Measurements from ENCODE around the gene ANKRD39. TPM values are rescaled to one million over a fixed set of nuclear protein-coding genes. Genes with fewer than 3 reads are reported as not detected.
A peak's percentile ranks its signal among the peaks of the same experiment; 100 is the strongest.
"Not testable (repeated sequence)": the region's sequence is repeated elsewhere in the genome, so short reads cannot be mapped to it uniquely, and the experiment has no call there.

ANKRD39 gene
- total RNA-seq, 2 donors from 2014 or later = 8.4 to 18.0 TPM

DNA sequence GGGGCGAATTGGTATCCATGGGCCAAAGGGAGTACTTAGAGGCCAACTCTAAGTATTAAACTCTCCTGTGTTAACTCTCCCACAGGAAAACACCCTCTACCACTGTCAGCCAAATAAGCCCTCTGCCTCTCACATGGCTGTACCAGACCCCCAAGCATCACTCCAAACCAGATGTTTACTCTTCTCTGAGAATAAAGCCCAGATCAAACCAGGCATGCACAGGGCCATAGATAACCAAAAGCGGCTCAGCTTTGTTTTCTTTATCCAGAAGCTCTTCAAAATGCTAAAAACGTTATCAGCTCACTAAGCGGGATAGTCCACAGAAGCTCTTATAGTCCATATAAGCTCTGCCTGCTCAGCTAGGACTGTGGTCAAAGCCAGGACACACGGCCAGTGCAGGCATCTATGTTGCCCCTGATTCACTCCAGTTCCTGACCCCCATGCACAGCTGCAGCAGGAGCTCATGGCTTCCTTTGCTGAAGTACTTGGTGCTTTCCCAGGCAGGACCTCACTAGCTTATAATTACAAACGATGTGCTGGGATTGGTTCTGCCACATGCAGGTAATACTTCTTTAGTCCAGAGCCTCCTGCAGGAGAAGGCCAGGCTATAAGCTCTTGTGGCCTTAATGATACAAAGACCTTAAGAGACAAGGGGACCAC lies 33.0 kb upstream of the ANKRD39 start:
- TF ChIP-seq, protein P1, sequence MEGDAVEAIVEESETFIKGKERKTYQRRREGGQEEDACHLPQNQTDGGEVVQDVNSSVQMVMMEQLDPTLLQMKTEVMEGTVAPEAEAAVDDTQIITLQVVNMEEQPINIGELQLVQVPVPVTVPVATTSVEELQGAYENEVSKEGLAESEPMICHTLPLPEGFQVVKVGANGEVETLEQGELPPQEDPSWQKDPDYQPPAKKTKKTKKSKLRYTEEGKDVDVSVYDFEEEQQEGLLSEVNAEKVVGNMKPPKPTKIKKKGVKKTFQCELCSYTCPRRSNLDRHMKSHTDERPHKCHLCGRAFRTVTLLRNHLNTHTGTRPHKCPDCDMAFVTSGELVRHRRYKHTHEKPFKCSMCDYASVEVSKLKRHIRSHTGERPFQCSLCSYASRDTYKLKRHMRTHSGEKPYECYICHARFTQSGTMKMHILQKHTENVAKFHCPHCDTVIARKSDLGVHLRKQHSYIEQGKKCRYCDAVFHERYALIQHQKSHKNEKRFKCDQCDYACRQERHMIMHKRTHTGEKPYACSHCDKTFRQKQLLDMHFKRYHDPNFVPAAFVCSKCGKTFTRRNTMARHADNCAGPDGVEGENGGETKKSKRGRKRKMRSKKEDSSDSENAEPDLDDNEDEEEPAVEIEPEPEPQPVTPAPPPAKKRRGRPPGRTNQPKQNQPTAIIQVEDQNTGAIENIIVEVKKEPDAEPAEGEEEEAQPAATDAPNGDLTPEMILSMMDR (IDR thresholded peaks at IDR 0.05) = no peak
- H3K4me1 ChIP-seq (ENCODE audit: control insufficient read depth in 1 of 2, low read depth in 2 of 2) = peaks cover 33 to 74% of the 10 kb centered on the region in 2 donors
- no peaks in the 10 kb centered on the region for H3K36me3 ChIP-seq
- peak overlapping the region; percentile 67 to 74 for H3K27ac ChIP-seq
- no peaks in the 10 kb centered on the region for H3K27me3 ChIP-seq (replicated peaks; ENCODE audit: insufficient read depth)
- DNase-seq (ENCODE audit: low spot score) (no peak), ATAC-seq (ENCODE audit: insufficient number of reproducible peaks, low FRiP score, low read depth) (no peak)
- H3K9me3 ChIP-seq = no peaks in the 10 kb centered on the region
- no peak overlapping the region for H3K4me3 ChIP-seq

DNA sequence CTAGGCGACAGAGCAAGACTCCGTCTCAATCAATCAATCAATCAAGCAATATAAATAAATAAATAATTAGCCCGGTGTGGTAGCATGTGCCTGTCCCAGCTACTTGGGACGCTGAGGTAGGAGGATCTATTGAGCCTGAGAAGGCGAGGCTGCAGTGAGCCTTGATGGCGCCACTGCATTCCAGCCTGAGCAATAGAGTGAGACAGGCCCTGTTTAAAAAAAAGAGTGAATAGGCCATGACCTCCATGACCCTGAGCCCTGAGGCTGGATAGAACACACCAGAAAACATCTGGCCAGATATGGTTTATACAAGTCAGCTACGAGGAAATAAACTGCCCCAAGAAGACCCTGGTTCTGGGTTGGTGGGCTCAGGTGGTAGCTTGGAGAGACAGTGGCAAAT lies 32.4 kb upstream of the ANKRD39 start:
- DNase-seq (ENCODE audit: low spot score) (no peak), ATAC-seq (ENCODE audit: insufficient number of reproducible peaks, low FRiP score, low read depth) (no peak)
- H3K4me3 ChIP-seq = no peak overlapping the region
- no peaks in the 10 kb centered on the region for H3K36me3 ChIP-seq
- peak overlapping the region; percentile 67 to 74 for H3K27ac ChIP-seq
- TF ChIP-seq, protein P1 (IDR thresholded peaks at IDR 0.05) = no peak
- no peaks in the 10 kb centered on the region for H3K27me3 ChIP-seq (replicated peaks; ENCODE audit: insufficient read depth)
- H3K9me3 ChIP-seq = no peaks in the 10 kb centered on the region
- peaks cover 33 to 69% of the 10 kb centered on the region in 2 donors for H3K4me1 ChIP-seq (ENCODE audit: control insufficient read depth in 1 of 2, low read depth in 2 of 2)

DNA sequence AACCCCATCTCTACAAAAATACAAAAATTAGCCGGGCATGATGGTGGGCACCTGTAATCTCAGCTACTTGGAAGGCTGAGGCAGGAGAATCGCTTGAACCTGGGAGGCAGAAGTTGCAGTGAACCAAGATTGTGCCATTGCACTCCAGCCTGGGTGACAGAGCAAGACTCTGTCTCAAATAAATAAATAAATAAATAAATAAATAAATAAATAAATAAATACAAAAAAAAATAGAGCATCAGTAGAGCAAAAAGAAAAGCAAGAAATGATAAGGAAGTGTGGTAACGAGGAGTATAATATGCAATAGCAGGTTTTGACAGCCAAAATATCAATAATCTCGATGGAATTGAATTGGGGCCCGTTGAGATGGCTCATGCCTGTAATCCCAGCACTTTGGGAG lies 31.7 kb upstream of the ANKRD39 start:
- ATAC-seq (ENCODE audit: insufficient number of reproducible peaks, low FRiP score, low read depth); DNase-seq (ENCODE audit: low spot score); H3K36me3 ChIP-seq; H3K27me3 ChIP-seq (replicated peaks; ENCODE audit: insufficient read depth); H3K9me3 ChIP-seq; H3K4me3 ChIP-seq: not testable (repeated sequence)
- peak overlapping the region; percentile 7 to 67 for H3K27ac ChIP-seq
- H3K4me1 ChIP-seq (ENCODE audit: control insufficient read depth in 1 of 2, low read depth in 2 of 2) = peaks cover 33 to 65% of the 10 kb centered on the region in 2 donors

DNA sequence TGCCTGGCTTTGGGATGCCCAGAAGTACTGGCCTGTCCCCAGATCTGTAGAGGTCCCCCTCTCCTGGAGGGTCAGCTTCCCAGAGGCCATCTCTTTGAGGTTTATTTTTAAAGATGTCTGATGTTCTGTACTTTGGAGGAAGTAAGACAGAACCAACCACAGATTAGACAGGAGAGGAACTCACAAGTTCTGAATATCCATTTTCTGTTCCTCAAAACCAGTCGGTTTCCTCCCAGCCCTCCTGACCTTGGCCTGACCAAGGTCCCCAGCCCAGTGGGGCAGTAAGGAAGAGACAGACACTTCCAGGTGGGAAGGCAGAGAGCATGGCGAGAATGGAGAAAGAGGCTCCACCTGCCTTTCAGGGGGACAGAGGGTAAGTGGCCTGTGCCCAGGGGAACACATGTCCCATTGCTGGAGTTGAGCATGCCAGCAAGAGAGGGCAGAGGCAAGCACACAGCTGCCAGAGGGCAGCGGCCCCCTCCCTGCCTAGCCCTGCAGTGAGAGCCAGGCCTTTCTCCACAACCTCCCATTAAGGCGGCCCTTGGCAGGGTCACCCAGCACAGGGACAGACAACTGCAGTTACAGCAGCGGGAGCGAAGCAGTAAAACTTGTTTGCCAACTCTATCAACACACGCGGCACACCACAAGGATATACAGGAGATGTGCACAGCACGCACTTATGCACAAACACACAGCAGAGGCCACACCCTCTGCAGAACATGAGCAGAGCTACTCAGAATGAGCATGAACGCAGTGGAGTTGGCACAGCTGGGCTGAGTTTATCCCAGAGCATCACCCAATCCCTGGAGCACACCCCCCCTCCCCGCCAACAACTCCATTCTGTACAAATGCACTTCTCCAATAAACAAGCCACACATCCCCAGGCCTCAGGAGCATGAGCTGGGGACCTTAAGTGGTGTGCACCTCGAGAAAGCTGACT lies 30.5 kb upstream of the ANKRD39 start:
- TF ChIP-seq, protein P1 (IDR thresholded peaks at IDR 0.05) = no peak
- DNase-seq (ENCODE audit: low spot score) = no peak
- Histone ChIP-seq H3K36me3 (no peaks in the 10 kb centered on the region), H3K4me1 (ENCODE audit: control insufficient read depth in 1 of 2, low read depth in 2 of 2) (peaks cover 33 to 65% of the 10 kb centered on the region in 2 donors), H3K9me3 (no peaks in the 10 kb centered on the region), H3K27ac (peak overlapping the region; percentile 83 to 84), H3K4me3 (peak overlapping the region; percentile 39), H3K27me3 (replicated peaks; ENCODE audit: insufficient read depth) (no peaks in the 10 kb centered on the region)
- ATAC-seq (ENCODE audit: insufficient number of reproducible peaks, low FRiP score, low read depth) = no peak

DNA sequence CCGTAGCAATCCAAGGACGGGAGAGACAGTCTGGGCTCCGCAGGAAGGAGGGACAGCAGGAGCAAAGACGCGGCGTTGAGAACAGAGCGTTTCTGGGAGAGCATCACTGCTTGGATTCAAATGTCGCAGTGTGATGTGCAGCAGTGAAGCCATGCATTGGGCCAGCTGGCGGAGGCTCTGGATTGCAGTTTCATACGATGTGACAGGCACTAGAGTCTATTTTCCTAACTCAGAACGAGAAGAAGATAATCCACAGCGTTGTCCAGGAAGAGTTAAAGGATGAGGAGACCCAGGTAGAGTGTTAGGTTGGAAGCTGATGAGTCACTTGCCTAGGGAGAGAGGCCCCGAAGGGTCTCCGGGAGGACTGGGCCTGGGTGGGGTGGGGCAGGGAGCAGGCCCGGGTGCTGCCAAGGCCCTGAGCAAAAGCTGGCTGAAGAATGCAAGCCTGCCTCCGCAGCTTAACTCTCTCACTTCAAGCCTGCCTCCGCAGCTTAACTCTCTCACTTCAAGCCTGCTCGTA lies 29.7 kb upstream of the ANKRD39 start:
- H3K36me3 ChIP-seq = no peaks in the 10 kb centered on the region
- peaks cover 33 to 57% of the 10 kb centered on the region in 2 donors for H3K4me1 ChIP-seq (ENCODE audit: control insufficient read depth in 1 of 2, low read depth in 2 of 2)
- no peaks in the 10 kb centered on the region for H3K27me3 ChIP-seq (replicated peaks; ENCODE audit: insufficient read depth)
- ATAC-seq (ENCODE audit: insufficient number of reproducible peaks, low FRiP score, low read depth) = peak; percentile 51
- H3K4me3 ChIP-seq = peak overlapping the region; percentile 39
- DNase-seq (ENCODE audit: low spot score) = no peak
- H3K27ac ChIP-seq = peak overlapping the region; percentile 83 to 84
- H3K9me3 ChIP-seq = no peaks in the 10 kb centered on the region
- TF ChIP-seq, protein P1 (IDR thresholded peaks at IDR 0.05) = no peak
